Fibroblast of villous mesenchyme (primary cell): ENCODE results near the gene CXCR1. TPM values are rescaled to one million over a fixed set of nuclear protein-coding genes. Genes with fewer than 3 reads are reported as not detected.

Source experiments
- DNase-seq: peaks from one replicate; pipeline ENCODE4 v3.0.0-alpha.2; 2010; ENCODE audit warnings: low read depth
- H3K4me3 ChIP-seq: 2 replicates; pipeline ENCODE4 v1.5.1; 2011; ENCODE audit warnings: low read depth, mild to moderate bottlenecking, low read length
- total RNA-seq: library from RNA; depleted of rRNA; stranded (reverse); fragments of >200 nt; gene quantifications from 2 replicates; pipeline ENCODE4 v1.2.3, GENCODE V29; 2012
- TF ChIP-seq, protein P1 (sequence below): IDR thresholded peaks from 2 replicates; pipeline ENCODE4 v1.5.1; 2012; ENCODE audit warnings: low read depth, mild to moderate bottlenecking, low read length; ENCODE audit not compliant: insufficient read depth

Gene CXCR1
- total RNA-seq, 1 donor = not detected

DNA sequence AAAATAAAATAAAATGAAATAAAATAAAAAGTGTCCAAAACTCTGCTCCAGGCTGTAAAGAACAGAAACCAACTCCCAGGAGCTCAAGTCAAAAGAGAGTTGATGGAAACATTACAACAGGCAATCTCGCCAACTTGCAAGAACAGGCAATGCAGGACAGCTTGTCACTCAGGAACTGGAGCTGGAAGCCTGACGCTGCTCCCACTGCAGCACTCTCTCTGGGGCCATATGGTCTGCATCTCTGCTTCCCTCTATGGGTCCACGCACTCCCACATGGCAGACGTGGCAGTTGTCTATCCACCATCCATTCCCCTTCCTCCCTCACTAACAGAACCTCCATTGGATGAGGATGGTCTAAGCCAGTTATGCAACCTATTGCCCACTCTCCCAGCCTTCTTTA is 26.9 kb upstream of the CXCR1 start:
- no peak overlapping the region for H3K4me3 ChIP-seq
- DNase-seq = no peak
- TF ChIP-seq, protein P1, sequence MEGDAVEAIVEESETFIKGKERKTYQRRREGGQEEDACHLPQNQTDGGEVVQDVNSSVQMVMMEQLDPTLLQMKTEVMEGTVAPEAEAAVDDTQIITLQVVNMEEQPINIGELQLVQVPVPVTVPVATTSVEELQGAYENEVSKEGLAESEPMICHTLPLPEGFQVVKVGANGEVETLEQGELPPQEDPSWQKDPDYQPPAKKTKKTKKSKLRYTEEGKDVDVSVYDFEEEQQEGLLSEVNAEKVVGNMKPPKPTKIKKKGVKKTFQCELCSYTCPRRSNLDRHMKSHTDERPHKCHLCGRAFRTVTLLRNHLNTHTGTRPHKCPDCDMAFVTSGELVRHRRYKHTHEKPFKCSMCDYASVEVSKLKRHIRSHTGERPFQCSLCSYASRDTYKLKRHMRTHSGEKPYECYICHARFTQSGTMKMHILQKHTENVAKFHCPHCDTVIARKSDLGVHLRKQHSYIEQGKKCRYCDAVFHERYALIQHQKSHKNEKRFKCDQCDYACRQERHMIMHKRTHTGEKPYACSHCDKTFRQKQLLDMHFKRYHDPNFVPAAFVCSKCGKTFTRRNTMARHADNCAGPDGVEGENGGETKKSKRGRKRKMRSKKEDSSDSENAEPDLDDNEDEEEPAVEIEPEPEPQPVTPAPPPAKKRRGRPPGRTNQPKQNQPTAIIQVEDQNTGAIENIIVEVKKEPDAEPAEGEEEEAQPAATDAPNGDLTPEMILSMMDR = no peak

- no peak overlapping the region for H3K4me3 ChIP-seq
- DNase-seq = no peak
- TF ChIP-seq, protein P1 = no peak
These were observed 26.2 kb upstream of the CXCR1 start for GRCh38 chr2:218192902-218193430.

DNA sequence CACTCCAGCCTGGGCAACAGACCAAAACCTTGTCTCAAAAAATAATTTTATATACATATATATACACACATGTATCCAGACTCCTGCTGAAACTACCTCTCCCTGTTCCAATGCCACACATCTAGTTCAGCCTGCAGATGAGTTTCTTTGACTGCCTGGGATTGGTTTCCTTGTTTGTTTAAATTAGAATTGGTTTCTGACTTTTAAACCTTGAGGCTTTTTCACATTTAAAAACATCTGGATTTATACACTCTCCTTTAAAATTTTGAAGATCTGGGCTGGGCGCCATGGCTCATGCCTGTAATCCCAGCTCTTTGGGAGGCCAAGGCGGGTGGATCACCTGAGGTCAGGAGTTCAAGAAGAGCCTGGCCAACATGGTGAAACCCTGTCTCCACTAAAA is 21.8 kb upstream of the CXCR1 start:
- TF ChIP-seq, protein P1 = no peak
- no peak overlapping the region for H3K4me3 ChIP-seq
- DNase-seq = no peak

DNA sequence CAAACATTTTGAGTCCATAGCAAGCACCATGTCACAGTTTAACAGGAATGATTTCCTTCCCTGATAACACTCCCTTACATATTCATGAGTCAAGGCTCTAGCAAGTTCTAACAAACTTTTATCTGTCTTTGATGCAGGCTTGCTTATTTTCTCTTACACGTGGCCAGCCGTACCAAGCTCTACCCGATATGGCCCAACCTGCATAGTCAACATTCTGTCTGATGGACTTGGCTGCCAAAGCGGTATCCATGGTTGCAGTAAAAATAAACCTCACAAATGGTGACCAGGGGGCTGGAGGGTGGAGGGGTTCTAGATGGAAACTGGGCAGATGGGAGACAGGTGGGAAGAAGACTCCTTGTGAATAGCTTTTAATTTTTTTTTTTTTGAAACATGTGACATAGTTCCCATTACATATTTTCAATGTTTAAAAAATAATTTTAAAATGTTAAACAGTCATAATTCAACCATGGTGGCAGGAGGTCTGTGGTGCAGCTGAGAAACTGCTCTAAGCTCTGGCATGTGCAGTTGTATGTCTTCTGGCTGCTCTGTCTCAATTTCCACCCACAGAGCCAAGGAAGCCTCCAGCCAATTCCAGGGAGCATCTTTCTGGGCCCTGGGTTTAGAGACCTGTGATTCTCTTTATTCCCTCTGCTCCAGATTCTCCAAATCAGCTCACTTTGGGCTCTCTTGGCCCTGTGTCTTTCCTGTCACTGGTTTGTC is 20.7 kb upstream of the CXCR1 start:
- TF ChIP-seq, protein P1 = no peak
- DNase-seq = no peak
- no peak overlapping the region for H3K4me3 ChIP-seq

GRCh38 chr2:218186876-218187275 is 20.1 kb upstream of the CXCR1 start:
- DNase-seq = no peak
- TF ChIP-seq, protein P1 = no peak
- no peak overlapping the region for H3K4me3 ChIP-seq

- no peak overlapping the region for H3K4me3 ChIP-seq
- TF ChIP-seq, protein P1 = peak; percentile 83
- DNase-seq = peak; percentile 78
These were observed 19.6 kb upstream of the CXCR1 start for GRCh38 chr2:218186355-218186766.
